ENCODE results near the gene CRHR1.

GRCh38 chr17:45819632-45820031 is 35.5 kb downstream of the CRHR1 start:
- TF ChIP-seq FOXP2 (optimal IDR thresholded peaks at IDR 0.05; ENCODE audit: control extremely low read depth, extremely low read length, insufficient read depth): no peak
- TF ChIP-seq EZH2 (IDR thresholded peaks at IDR 0.05): no peak
- TF ChIP-seq POLR2AphosphoS5 (IDR thresholded peaks at IDR 0.05; ENCODE audit: borderline replicate concordance, low read depth, low read length): no peak
